Activated CD8-positive, alpha-beta T cell treated with anti-CD3 and anti-CD28 coated beads for 36 hours (primary cell): ENCODE data around the gene IREB2. TPM values are rescaled to one million over a fixed set of nuclear protein-coding genes. Genes with fewer than 3 reads are reported as not detected.

Experiments
- ATAC-seq: fragments of 200-7000 bp; cut with Tn5 transposase; one replicate; pipeline ENCODE4 v1.10.0; 2021; ENCODE audit warnings: mild to moderate bottlenecking, moderate library complexity
- CTCF ChIA-PET: fragments of 350-600 bp; sonication (Branson Sonifier 250); formaldehyde crosslinking; loops from one replicate; lab custom pipeline; 2021; ENCODE audit warnings: antibody characterized with exemption; lab: Charles Lee
- POLR2A ChIA-PET: fragments of 350-600 bp; sonication (Branson Sonifier 250); formaldehyde crosslinking; loops from one replicate; lab custom pipeline; 2021; ENCODE audit warnings: antibody characterized with exemption; lab: Charles Lee
- DNase-seq: peaks from one replicate; pipeline ENCODE4 v3.0.0-alpha.2; 2020
- H3K27ac Mint-ChIP-seq: one replicate; pipeline ENCODE4 v1.8.0; 2021; ENCODE audit warnings: mild to moderate bottlenecking, mixed read lengths
- H3K27me3 Mint-ChIP-seq: one replicate; pipeline ENCODE4 v1.8.0; 2021; ENCODE audit warnings: mixed read lengths
- H3K36me3 Mint-ChIP-seq: one replicate; pipeline ENCODE4 v1.8.0; 2021; ENCODE audit warnings: low read depth, mixed read lengths
- H3K4me1 Mint-ChIP-seq: one replicate; pipeline ENCODE4 v1.8.0; 2021; ENCODE audit warnings: low read depth, mixed read lengths
- H3K4me3 Mint-ChIP-seq: one replicate; pipeline ENCODE4 v1.8.0; 2021; ENCODE audit warnings: mild to moderate bottlenecking, moderate library complexity, mixed read lengths
- H3K9me3 Mint-ChIP-seq: one replicate; pipeline ENCODE4 v1.8.0; 2021; ENCODE audit warnings: mixed read lengths
- CTCF ChIP-seq: fragments of 200-600 bp; IDR thresholded peaks from one replicate; pipeline ENCODE4 v1.8.0; 2022; ENCODE audit warnings: antibody characterized with exemption, mild to moderate bottlenecking
- intact Hi-C: fragments of 100-400 bp; cut with micrococcal nuclease; formaldehyde crosslinking; loops from one replicate; pipeline ENCODE4 v1.10.0; 2022
- total RNA-seq, 2 experiments: library from RNA; stranded (reverse); gene quantifications; one replicate each; pipeline ENCODE4 v1.2.3, GENCODE V29; 2021

Gene IREB2
- total RNA-seq, 2 experiments from 2014 or later: 68.2 to 78.7 TPM

GRCh38 chr15:78390242-78390641 lies 47.8 kb upstream of the IREB2 start:
- DNase-seq (no peak), ATAC-seq (no peak)
- CTCF ChIA-PET: no interaction called here
- Mint-ChIP-seq H3K4me3 (no peak overlapping the region), H3K4me1 (no peaks in the 10 kb centered on the region), H3K36me3 (no peaks in the 10 kb centered on the region), H3K27me3 (peaks cover 13% of the 10 kb centered on the region), H3K27ac (no peak overlapping the region), H3K9me3 (no peaks in the 10 kb centered on the region)
- POLR2A ChIA-PET: no interaction called here
- intact Hi-C loops: no loop called here
- no peak for TF ChIP-seq CTCF

- Mint-ChIP-seq H3K27ac (no peak overlapping the region), H3K4me3 (no peak overlapping the region), H3K27me3 (peaks cover 8% of the 10 kb centered on the region), H3K9me3 (no peaks in the 10 kb centered on the region), H3K4me1 (no peaks in the 10 kb centered on the region), H3K36me3 (no peaks in the 10 kb centered on the region)
- DNase-seq: no peak
- CTCF ChIA-PET: no interaction called here
- no peak for ATAC-seq
- no peak for TF ChIP-seq CTCF
- POLR2A ChIA-PET: no interaction called here
- intact Hi-C loops: no loop called here
Measured at GRCh38 chr15:78390826-78391225, 47.2 kb upstream of the IREB2 start.

DNA sequence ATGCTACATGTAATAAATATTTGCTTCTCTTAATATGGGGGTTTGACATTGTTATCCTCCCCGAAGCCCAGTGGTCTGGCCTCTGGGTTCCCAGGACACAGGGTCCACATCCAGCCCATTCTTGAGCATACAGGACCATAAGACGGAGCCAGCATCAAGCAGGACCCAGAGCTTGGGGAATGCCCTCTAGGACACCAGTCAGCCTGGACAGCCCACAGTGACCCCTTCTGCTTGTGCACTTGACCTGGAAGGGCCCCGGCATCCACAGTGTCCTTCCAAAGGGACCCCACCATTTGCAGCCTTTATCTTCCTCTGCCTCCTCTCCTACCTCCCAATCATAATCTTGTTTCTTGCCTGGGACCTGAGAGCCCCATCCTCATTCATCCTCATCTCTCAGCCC lies 46.2 kb upstream of the IREB2 start:
- ChIA-PET POLR2A (no interaction called here), CTCF (interaction anchor here (1.3 kb wide), 1 partner anchor 31 kb away, joined by 3 read pairs; no protein-coding TSS in a partner anchor)
- Mint-ChIP-seq H3K4me1 (no peaks in the 10 kb centered on the region), H3K9me3 (no peaks in the 10 kb centered on the region), H3K4me3 (no peak overlapping the region), H3K27me3 (peaks cover under 1% of the 10 kb centered on the region), H3K27ac (no peak overlapping the region), H3K36me3 (no peaks in the 10 kb centered on the region)
- intact Hi-C loops: no loop called here
- TF ChIP-seq CTCF: no peak
- DNase-seq (no peak), ATAC-seq (no peak)

- no peak for DNase-seq
- no peak for ATAC-seq
- intact Hi-C loops: no loop called here
- Mint-ChIP-seq H3K27ac (no peak overlapping the region), H3K4me1 (no peaks in the 10 kb centered on the region), H3K27me3 (no peaks in the 10 kb centered on the region), H3K9me3 (no peaks in the 10 kb centered on the region), H3K36me3 (no peaks in the 10 kb centered on the region), H3K4me3 (no peak overlapping the region)
- ChIA-PET CTCF (interaction anchor here (1.3 kb wide), 1 partner anchor 31 kb away, joined by 3 read pairs; no protein-coding TSS in a partner anchor), POLR2A (no interaction called here)
- no peak for TF ChIP-seq CTCF
Measured at GRCh38 chr15:78392430-78392829, 45.6 kb upstream of the IREB2 start.

DNA sequence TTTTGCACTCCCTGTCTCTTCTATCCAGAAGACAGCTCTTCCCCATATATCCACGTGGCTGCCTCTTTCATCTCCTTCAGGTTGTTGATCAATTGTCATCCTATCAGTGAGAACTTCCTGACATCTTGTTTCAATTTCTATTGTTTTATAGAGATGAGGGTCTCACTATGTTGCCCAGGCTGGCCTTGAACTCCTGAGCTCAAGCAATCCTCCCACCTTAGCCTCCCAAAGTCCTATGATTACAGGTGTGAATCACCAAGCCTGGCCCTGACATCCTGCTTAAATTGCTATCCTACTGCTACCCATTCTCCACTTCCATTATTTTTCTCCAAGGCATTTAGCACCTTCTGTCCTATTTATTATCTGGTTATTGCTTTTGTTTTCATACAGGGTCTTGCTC lies 44.9 kb upstream of the IREB2 start:
- POLR2A ChIA-PET: no interaction called here
- CTCF ChIA-PET: no interaction called here
- TF ChIP-seq CTCF: no peak

More for the DNA sequence above, 44.9 kb upstream of the IREB2 start:
- Mint-ChIP-seq H3K4me1 (no peaks in the 10 kb centered on the region), H3K27me3 (no peaks in the 10 kb centered on the region), H3K36me3 (no peaks in the 10 kb centered on the region), H3K9me3 (no peaks in the 10 kb centered on the region), H3K27ac (no peak overlapping the region), H3K4me3 (no peak overlapping the region)
- DNase-seq (no peak), ATAC-seq (no peak)
- intact Hi-C loops: no loop called here
